Mesenchymal stem cell (in vitro differentiated cells and primary cell): ENCODE measurements around the gene ABCC6.

Experiments
- DNase-seq: peaks from one replicate; pipeline ENCODE4 v3.0.0-alpha.2; 2013
- H2AFZ ChIP-seq: one replicate; pipeline ENCODE4 v1.6.1; 2013; ENCODE audit warnings: low read depth, mild to moderate bottlenecking, control low read depth, inconsistent platforms, low read length, moderate library complexity
- H2AK5ac ChIP-seq: 2 replicates; pipeline ENCODE4 v1.6.1; 2013; ENCODE audit warnings: low read length, moderate library complexity, mild to moderate bottlenecking, inconsistent platforms; ENCODE audit not compliant: severe bottlenecking
- H2BK120ac ChIP-seq: one replicate; pipeline ENCODE4 v1.6.1; 2013; ENCODE audit warnings: low read depth, mild to moderate bottlenecking, inconsistent platforms, low read length, moderate library complexity
- H2BK12ac ChIP-seq, 2 experiments: one replicate each; pipeline ENCODE4 v1.6.1; 2013; ENCODE audit warnings: inconsistent platforms in 2 of 2, low read length in 2 of 2, mild to moderate bottlenecking in 2 of 2, moderate library complexity in 2 of 2, control low read depth in 1 of 2
- H2BK15ac ChIP-seq: one replicate; pipeline ENCODE4 v1.6.1; 2013; ENCODE audit warnings: mild to moderate bottlenecking, low read depth, inconsistent platforms; ENCODE audit not compliant: poor library complexity, severe bottlenecking
- H2BK5ac ChIP-seq: 2 replicates; pipeline ENCODE4 v1.6.1; 2013; ENCODE audit warnings: low read depth, mild to moderate bottlenecking, low read length, control low read depth, inconsistent platforms; ENCODE audit not compliant: poor library complexity, severe bottlenecking
- H3K14ac ChIP-seq, 2 experiments: one replicate each; pipeline ENCODE4 v1.6.1; 2013; ENCODE audit warnings: inconsistent platforms in 2 of 2, low read length in 2 of 2, control low read depth in 1 of 2, mild to moderate bottlenecking in 1 of 2, moderate library complexity in 1 of 2
- H3K18ac ChIP-seq, 2 experiments: one replicate each; pipeline ENCODE4 v1.6.1; 2013; ENCODE audit warnings: inconsistent platforms in 2 of 2, low read length in 2 of 2, control low read depth in 1 of 2, low read depth in 1 of 2, mild to moderate bottlenecking in 1 of 2
- H3K23ac ChIP-seq, 2 experiments: one replicate each; pipeline ENCODE4 v1.6.1; 2013; ENCODE audit warnings: inconsistent platforms in 2 of 2, low read length in 2 of 2, mild to moderate bottlenecking in 2 of 2, moderate library complexity in 2 of 2, control low read depth in 1 of 2
- H3K27ac ChIP-seq: 2 replicates; pipeline ENCODE4 v1.5.1; 2013; ENCODE audit warnings: mild to moderate bottlenecking, moderate library complexity, low read length, control low read depth, inconsistent platforms; ENCODE audit not compliant: poor library complexity, severe bottlenecking
- H3K27me3 ChIP-seq, 2 experiments: 2 replicates each; pipeline versions ENCODE4 v1.6.1 to v1.7.0; 2013; ENCODE audit warnings: low read length in 2 of 2, mild to moderate bottlenecking in 2 of 2, moderate library complexity in 2 of 2, control low read depth in 1 of 2, inconsistent platforms in 1 of 2; ENCODE audit not compliant: control insufficient read depth in 1 of 2, insufficient read depth in 1 of 2
- H3K36me3 ChIP-seq, 2 experiments: 2 replicates each; pipeline versions ENCODE4 v1.6.1 to v1.7.0; 2013; ENCODE audit warnings: low read length in 2 of 2, control low read depth in 1 of 2, inconsistent platforms in 1 of 2, low read depth in 1 of 2, mild to moderate bottlenecking in 1 of 2; ENCODE audit not compliant: insufficient read depth in 2 of 2, control insufficient read depth in 1 of 2
- H3K4ac ChIP-seq, 2 experiments: one replicate each; pipeline ENCODE4 v1.6.1; 2013; ENCODE audit warnings: inconsistent platforms in 2 of 2, low read length in 2 of 2, mild to moderate bottlenecking in 2 of 2, moderate library complexity in 2 of 2, control low read depth in 1 of 2, low read depth in 1 of 2
- H3K4me1 ChIP-seq: 2 replicates; pipeline ENCODE4 v1.6.1; 2013; ENCODE audit warnings: low read depth, low read length, control low read depth; ENCODE audit not compliant: control insufficient read depth, insufficient read depth
- H3K4me2 ChIP-seq: 2 replicates; pipeline ENCODE4 v1.6.1; 2013; ENCODE audit warnings: low read length, mild to moderate bottlenecking, inconsistent platforms; ENCODE audit not compliant: poor library complexity, severe bottlenecking
- H3K4me3 ChIP-seq, 2 experiments: 2 replicates each; pipeline versions ENCODE4 v1.5.1 to v1.7.0; 2013; ENCODE audit warnings: low read length in 2 of 2, mild to moderate bottlenecking in 2 of 2, control low read depth in 1 of 2, low read depth in 1 of 2; ENCODE audit not compliant: insufficient read depth in 1 of 2
- H3K79me1 ChIP-seq: replicated peaks from 2 replicates; pipeline ENCODE4 v1.6.1; 2013; ENCODE audit warnings: mild to moderate bottlenecking, control low read depth, low read length, inconsistent platforms; ENCODE audit not compliant: poor library complexity, severe bottlenecking
- H3K9ac ChIP-seq: 2 replicates; pipeline ENCODE4 v1.7.0; 2013; ENCODE audit warnings: mild to moderate bottlenecking, low read length, moderate library complexity
- H3K9me3 ChIP-seq: 2 replicates; pipeline ENCODE4 v1.7.0; 2013; ENCODE audit warnings: mild to moderate bottlenecking, low read length; ENCODE audit not compliant: control insufficient read depth
- H4K8ac ChIP-seq: one replicate; pipeline ENCODE4 v1.6.1; 2013; ENCODE audit warnings: inconsistent platforms, mild to moderate bottlenecking, low read length, moderate library complexity
- H4K91ac ChIP-seq: one replicate; pipeline ENCODE4 v1.6.1; 2013; ENCODE audit warnings: mild to moderate bottlenecking, low read length, inconsistent platforms
- WGBS: methylation state at CpG from one replicate; pipeline ENCODE4 v1.1.7; 2013; ENCODE audit warnings: mixed read lengths; 5-methylcytosine and 5-hydroxymethylcytosine counted together

ABCC6 gene

GRCh38 chr16:16108759-16109158 is 114.5 kb downstream of the ABCC6 start:
- DNase-seq = no peak
- no peak overlapping the region for H4K91ac ChIP-seq
- H2BK15ac ChIP-seq = no peak overlapping the region
- peaks cover 63 to 83% of the 10 kb centered on the region in 2 experiments for H3K36me3 ChIP-seq
- H3K4me3 ChIP-seq = no peak overlapping the region
- H3K4ac ChIP-seq = no peak overlapping the region
- H3K9ac ChIP-seq = no peak overlapping the region
- no peak overlapping the region for H3K14ac ChIP-seq
- H3K9me3 ChIP-seq = no peaks in the 10 kb centered on the region
- H2BK12ac ChIP-seq = no peak overlapping the region
- WGBS = 96% methylated on average over 6 of the region's 6 CpGs
- H3K27me3 ChIP-seq = no peaks in the 10 kb centered on the region
- H2AK5ac ChIP-seq = no peak overlapping the region
- no peak overlapping the region for H3K4me2 ChIP-seq
- no peak overlapping the region for H3K27ac ChIP-seq
- no peak overlapping the region for H4K8ac ChIP-seq
- H3K4me1 ChIP-seq = no peaks in the 10 kb centered on the region
- no peak overlapping the region for H2BK5ac ChIP-seq
- no peaks in the 10 kb centered on the region for H3K79me1 ChIP-seq
- H3K23ac ChIP-seq = no peak overlapping the region
- H2BK120ac ChIP-seq = no peak overlapping the region
- H2AFZ ChIP-seq = no peak overlapping the region
- H3K18ac ChIP-seq = no peak overlapping the region

GRCh38 chr16:16107839-16108238 is 115.5 kb downstream of the ABCC6 start:
- Histone ChIP-seq H4K8ac (no peak overlapping the region), H3K36me3 (peaks cover 65 to 81% of the 10 kb centered on the region in 2 experiments), H2BK120ac (no peak overlapping the region), H3K79me1 (no peaks in the 10 kb centered on the region), H3K4ac (no peak overlapping the region), H3K9ac (no peak overlapping the region), H3K27me3 (no peaks in the 10 kb centered on the region), H2BK15ac (no peak overlapping the region), H2BK5ac (no peak overlapping the region), H3K4me2 (no peak overlapping the region), H3K4me1 (no peaks in the 10 kb centered on the region), H4K91ac (no peak overlapping the region), H3K9me3 (no peaks in the 10 kb centered on the region), H3K27ac (no peak overlapping the region), H3K4me3 (no peak overlapping the region), H2AFZ (no peak overlapping the region), H2BK12ac (no peak overlapping the region), H2AK5ac (no peak overlapping the region), H3K23ac (no peak overlapping the region), H3K14ac (no peak overlapping the region), H3K18ac (no peak overlapping the region)
- WGBS = 88% methylated on average over 6 of the region's 6 CpGs
- no peak for DNase-seq

GRCh38 chr16:16106466-16106865 is 116.8 kb downstream of the ABCC6 start:
- Histone ChIP-seq H3K23ac (no peak overlapping the region), H3K18ac (no peak overlapping the region), H4K91ac (no peak overlapping the region), H2BK15ac (no peak overlapping the region), H2AFZ (no peak overlapping the region), H3K14ac (no peak overlapping the region), H3K9me3 (no peaks in the 10 kb centered on the region), H3K4me2 (no peak overlapping the region), H4K8ac (no peak overlapping the region), H2AK5ac (no peak overlapping the region), H2BK12ac (no peak overlapping the region), H3K4ac (no peak overlapping the region), H3K27ac (no peak overlapping the region), H3K27me3 (no peaks in the 10 kb centered on the region), H3K4me3 (no peak overlapping the region), H2BK5ac (no peak overlapping the region), H2BK120ac (no peak overlapping the region), H3K4me1 (no peaks in the 10 kb centered on the region), H3K79me1 (peaks cover 3% of the 10 kb centered on the region), H3K36me3 (peaks cover 63 to 81% of the 10 kb centered on the region in 2 experiments), H3K9ac (no peak overlapping the region)
- 97% methylated on average over 5 of the region's 6 CpGs for WGBS
- DNase-seq = no peak

GRCh38 chr16:16105646-16106045 is 117.6 kb downstream of the ABCC6 start:
- peaks cover 55 to 77% of the 10 kb centered on the region in 2 experiments for H3K36me3 ChIP-seq
- no peak overlapping the region for H4K91ac ChIP-seq
- no peak overlapping the region for H3K18ac ChIP-seq
- no peak overlapping the region for H2BK120ac ChIP-seq
- H3K27ac ChIP-seq = no peak overlapping the region
- H3K14ac ChIP-seq = no peak overlapping the region
- no peak overlapping the region for H3K4me2 ChIP-seq
- DNase-seq = no peak
- no peak overlapping the region for H3K23ac ChIP-seq
- H3K4ac ChIP-seq = no peak overlapping the region
- no peak overlapping the region for H2AK5ac ChIP-seq
- no peak overlapping the region for H4K8ac ChIP-seq
- whole genome bisulfite sequencing = 99% methylated on average over 14 of the region's 14 CpGs
- no peak overlapping the region for H3K9ac ChIP-seq
- no peaks in the 10 kb centered on the region for H3K4me1 ChIP-seq
- H2BK5ac ChIP-seq = no peak overlapping the region
- H2AFZ ChIP-seq = no peak overlapping the region
- no peaks in the 10 kb centered on the region for H3K27me3 ChIP-seq
- H3K9me3 ChIP-seq = no peaks in the 10 kb centered on the region
- H3K4me3 ChIP-seq = no peak overlapping the region
- H2BK15ac ChIP-seq = no peak overlapping the region
- no peak overlapping the region for H2BK12ac ChIP-seq
- peaks cover 7% of the 10 kb centered on the region for H3K79me1 ChIP-seq
